SHP77 (cell line): Measurements from ENCODE around the gene KHDC4.
"Not testable (repeated sequence)": the region's sequence is repeated elsewhere in the genome, so short reads cannot be mapped to it uniquely, and the experiment has no call there.

Experiments
- DNase-seq, 2 experiments: peaks; one replicate each; lab custom pipeline; 2025; lab: John Stamatoyannopoulos, UW

KHDC4 gene

GRCh38 chr1:155940993-155941844 is 7.0 kb upstream of the KHDC4 start, which contains the start of gene RXFP4:
RXFP4 (plus strand) TSS chr1:155941638; CDS start chr1:155941710, 72 bp downstream.
- DNase-seq, result peak; percentile 65 to 69

GRCh38 chr1:155940482-155940992 is 6.3 kb upstream of the KHDC4 start:
- peak; percentile 79 to 92 for DNase-seq

GRCh38 chr1:155938220-155938627 is 4.0 kb upstream of the KHDC4 start:
- peak; percentile 77 to 85 for DNase-seq

- peak; percentile 44 to 53 for DNase-seq
Measured at GRCh38 chr1:155934936-155935590, 850 bp upstream of the KHDC4 start.

- DNase-seq, result peak in 1 of 2 experiments; percentile 27
Measured at GRCh38 chr1:155933591-155934096, 569 bp downstream of the KHDC4 start.

GRCh38 chr1:155932487-155932886 is 1.7 kb downstream of the KHDC4 start:
- DNase-seq, result no peak

GRCh38 chr1:155932081-155932480 is 2.1 kb downstream of the KHDC4 start:
- no peak for DNase-seq

- DNase-seq, result no peak
Measured at GRCh38 chr1:155931332-155932038, 2.7 kb downstream of the KHDC4 start.

- DNase-seq, result not testable (repeated sequence)
Measured at GRCh38 chr1:155930725-155931124, 3.5 kb downstream of the KHDC4 start.

GRCh38 chr1:155929057-155929456 is 5.2 kb downstream of the KHDC4 start:
- DNase-seq, result no peak

- no peak for DNase-seq
Measured at GRCh38 chr1:155925506-155925905, 8.7 kb downstream of the KHDC4 start.

GRCh38 chr1:155920717-155921116 is 13.5 kb downstream of the KHDC4 start:
- DNase-seq, result no peak

GRCh38 chr1:155919801-155920200 is 14.4 kb downstream of the KHDC4 start:
- no peak for DNase-seq

GRCh38 chr1:155918660-155919059 is 15.6 kb downstream of the KHDC4 start:
- no peak for DNase-seq

GRCh38 chr1:155913969-155914757 is 20.1 kb downstream of the KHDC4 start:
- DNase-seq, result no peak

- peak in 1 of 2 experiments; percentile 23 for DNase-seq
Measured at GRCh38 chr1:155912056-155912536, 22.1 kb downstream of the KHDC4 start.

- DNase-seq, result peak; percentile 79 to 90
Measured at GRCh38 chr1:155911156-155912055, 22.8 kb downstream of the KHDC4 start, which contains the start of gene RIT1. RIT1 (minus strand) TSS chr1:155911349; CDS start chr1:155910761, 588 bp downstream.

GRCh38 chr1:155910621-155911121 is 23.5 kb downstream of the KHDC4 start:
- peak; percentile 23 to 50 for DNase-seq

- no peak for DNase-seq
Measured at GRCh38 chr1:155909894-155910293, 24.3 kb downstream of the KHDC4 start.

GRCh38 chr1:155904261-155904660 is 30.0 kb downstream of the KHDC4 start:
- no peak for DNase-seq
